OCI-LY3 (cell line): ENCODE data around the gene ICA1.

Experiments used
- EZH2phosphoT487 ChIP-seq: fragments of 200-600 bp; shearing (Covaris generic); IDR thresholded peaks from 2 replicates; pipeline ENCODE4 v1.6.1; 2018; ENCODE audit warnings: antibody characterized with exemption, mixed run types, low read depth
- TF ChIP-seq, protein P1 (sequence below): fragments of 200-600, 300-600 bp; sonication (generic); IDR thresholded peaks from 2 replicates; pipeline ENCODE4 v1.5.1; 2014; ENCODE audit warnings: antibody characterized with exemption, low read length, low read depth

GRCh38 chr7:8220376-8221100, 41.4 kb downstream of the ICA1 start:
- TF ChIP-seq EZH2phosphoT487 = no peak
- TF ChIP-seq, protein P1, sequence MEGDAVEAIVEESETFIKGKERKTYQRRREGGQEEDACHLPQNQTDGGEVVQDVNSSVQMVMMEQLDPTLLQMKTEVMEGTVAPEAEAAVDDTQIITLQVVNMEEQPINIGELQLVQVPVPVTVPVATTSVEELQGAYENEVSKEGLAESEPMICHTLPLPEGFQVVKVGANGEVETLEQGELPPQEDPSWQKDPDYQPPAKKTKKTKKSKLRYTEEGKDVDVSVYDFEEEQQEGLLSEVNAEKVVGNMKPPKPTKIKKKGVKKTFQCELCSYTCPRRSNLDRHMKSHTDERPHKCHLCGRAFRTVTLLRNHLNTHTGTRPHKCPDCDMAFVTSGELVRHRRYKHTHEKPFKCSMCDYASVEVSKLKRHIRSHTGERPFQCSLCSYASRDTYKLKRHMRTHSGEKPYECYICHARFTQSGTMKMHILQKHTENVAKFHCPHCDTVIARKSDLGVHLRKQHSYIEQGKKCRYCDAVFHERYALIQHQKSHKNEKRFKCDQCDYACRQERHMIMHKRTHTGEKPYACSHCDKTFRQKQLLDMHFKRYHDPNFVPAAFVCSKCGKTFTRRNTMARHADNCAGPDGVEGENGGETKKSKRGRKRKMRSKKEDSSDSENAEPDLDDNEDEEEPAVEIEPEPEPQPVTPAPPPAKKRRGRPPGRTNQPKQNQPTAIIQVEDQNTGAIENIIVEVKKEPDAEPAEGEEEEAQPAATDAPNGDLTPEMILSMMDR = no peak
